WTC11 (cell line): ENCODE results near the gene ARHGEF35.
"Not testable (repeated sequence)": the region's sequence is repeated elsewhere in the genome, so short reads cannot be mapped to it uniquely, and the experiment has no call there.

ENCODE experiments used
- CREB1 ChIP-seq: sonication (generic); formaldehyde crosslinking; IDR thresholded peaks from 2 replicates; pipeline ENCODE4 v1.8.0; 2023; ENCODE audit warnings: mild to moderate bottlenecking, missing genetic modification reagents
- NFYB ChIP-seq: sonication (generic); formaldehyde crosslinking; conservative IDR thresholded peaks from 2 replicates; pipeline ENCODE4 v1.8.0; 2022; ENCODE audit warnings: low read depth, missing genetic modification reagents
- SMAD4 ChIP-seq: sonication (generic); formaldehyde crosslinking; IDR thresholded peaks from 2 replicates; pipeline ENCODE4 v1.8.0; 2022; ENCODE audit warnings: mild to moderate bottlenecking, missing genetic modification reagents
- USF1 ChIP-seq: sonication (generic); formaldehyde crosslinking; IDR thresholded peaks from 2 replicates; pipeline ENCODE4 v1.8.0; 2022; ENCODE audit warnings: mild to moderate bottlenecking, missing genetic modification reagents
- USF2 ChIP-seq: sonication (generic); formaldehyde crosslinking; IDR thresholded peaks from 2 replicates; pipeline ENCODE4 v1.8.1; 2023; ENCODE audit warnings: mild to moderate bottlenecking, missing genetic modification reagents, moderate library complexity
- ZNF423 ChIP-seq: fragments of 250-450 bp; sonication (Bioruptor Pico); IDR thresholded peaks from 2 replicates; pipeline ENCODE4 v2.1.2; 2022; ENCODE audit warnings: mild to moderate bottlenecking, moderate library complexity
- TF ChIP-seq, protein P1 (sequence below): sonication (generic); formaldehyde crosslinking; IDR thresholded peaks from 2 replicates; pipeline ENCODE4 v1.8.1; 2023; ENCODE audit warnings: mild to moderate bottlenecking, missing genetic modification reagents, moderate library complexity

DNA sequence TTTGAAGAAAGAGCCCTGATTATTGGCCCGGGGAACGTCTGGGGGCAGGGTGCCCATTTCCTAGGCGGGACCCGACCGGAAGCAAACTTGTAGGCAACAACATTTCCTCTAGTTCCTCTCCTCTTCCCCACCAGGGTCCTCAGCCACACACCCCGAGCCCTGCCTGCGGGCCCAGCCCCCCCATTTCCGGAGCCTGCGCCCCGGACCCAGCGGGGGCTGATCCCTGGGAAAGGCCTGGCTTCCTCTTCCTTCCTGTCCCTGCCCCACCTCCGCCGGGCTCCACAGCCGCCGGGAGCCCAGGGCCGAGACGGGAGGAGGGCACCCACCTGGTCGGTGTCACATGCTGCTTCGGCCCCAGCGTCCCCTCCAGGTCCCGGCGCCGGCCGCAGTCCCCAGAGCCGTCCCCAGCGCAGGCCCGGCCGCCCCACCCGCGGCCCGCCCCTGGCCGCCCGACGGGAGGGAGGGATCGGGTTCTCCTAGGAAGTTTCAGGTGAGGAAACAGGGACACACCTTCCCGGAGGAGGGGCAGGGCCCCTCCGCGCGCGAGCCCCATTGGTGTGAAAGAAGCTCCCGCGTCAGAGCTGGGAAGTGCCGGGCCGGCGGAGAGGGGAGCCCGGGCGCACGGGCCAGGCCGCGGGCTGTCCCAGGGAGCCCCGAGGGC, at the start of gene ARHGEF35:
- not testable (repeated sequence) for TF ChIP-seq USF2; ZNF423 (CRISPR knock-in tag); CREB1 (CRISPR knock-in tag); NFYB; SMAD4 (CRISPR knock-in tag); USF1 (CRISPR knock-in tag)
- TF ChIP-seq, protein P1, sequence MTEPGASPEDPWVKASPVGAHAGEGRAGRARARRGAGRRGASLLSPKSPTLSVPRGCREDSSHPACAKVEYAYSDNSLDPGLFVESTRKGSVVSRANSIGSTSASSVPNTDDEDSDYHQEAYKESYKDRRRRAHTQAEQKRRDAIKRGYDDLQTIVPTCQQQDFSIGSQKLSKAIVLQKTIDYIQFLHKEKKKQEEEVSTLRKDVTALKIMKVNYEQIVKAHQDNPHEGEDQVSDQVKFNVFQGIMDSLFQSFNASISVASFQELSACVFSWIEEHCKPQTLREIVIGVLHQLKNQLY (CRISPR knock-in tag) = not testable (repeated sequence)
